Measurements from ENCODE around the gene ZBTB21.

Gene ZBTB21

DNA sequence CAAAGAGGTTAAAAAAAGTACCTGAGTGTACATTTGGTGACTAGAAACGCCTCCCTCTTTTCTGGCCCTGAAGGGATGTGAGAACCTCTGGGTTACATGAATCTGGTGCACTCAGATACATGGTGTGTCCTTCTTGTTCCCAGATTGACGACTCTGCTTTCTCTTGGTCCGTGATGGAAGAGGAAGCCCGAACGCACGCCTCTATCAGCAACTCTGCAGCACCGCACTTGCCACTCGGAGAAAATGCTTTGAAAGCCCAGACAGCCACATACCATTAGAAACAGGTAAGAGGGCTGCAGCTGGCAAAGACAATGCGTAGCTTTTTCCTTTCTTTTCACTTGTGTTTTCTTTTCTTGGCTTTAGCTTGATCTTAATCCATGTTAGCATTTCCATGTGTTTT is 21.1 kb upstream of the ZBTB21 start:
- no peak for ATAC-seq

DNA sequence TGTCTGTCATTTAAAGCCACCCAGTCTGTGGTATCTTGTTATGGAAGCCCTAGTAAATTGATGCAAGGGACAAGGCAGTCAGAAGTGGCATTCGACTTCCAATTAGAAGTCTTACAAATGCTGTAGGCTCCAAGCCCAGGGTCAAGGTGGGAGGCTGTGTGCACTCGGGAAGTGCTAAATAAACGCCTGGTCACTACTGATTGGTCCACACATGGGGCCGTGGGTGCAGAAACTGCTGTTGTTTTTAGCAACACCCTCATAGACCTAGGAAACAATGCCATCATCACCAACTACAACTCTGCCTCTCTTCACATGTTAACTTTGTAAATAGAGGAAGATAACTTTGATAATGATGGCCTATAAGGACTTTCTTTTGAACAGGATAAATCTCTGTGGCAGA is 20.2 kb upstream of the ZBTB21 start:
- TF ChIP-seq ZC3H10 (CRISPR knock-in tag; IDR thresholded peaks at IDR 0.05), result no peak
- no peak for TF ChIP-seq SNAI2 (CRISPR knock-in tag; IDR thresholded peaks at IDR 0.05)
- TF ChIP-seq TOX (CRISPR knock-in tag; IDR thresholded peaks at IDR 0.05; ENCODE audit: borderline replicate concordance), result no peak
- TF ChIP-seq CSDC2 (CRISPR knock-in tag; IDR thresholded peaks at IDR 0.05), result no peak
- TF ChIP-seq PPARA (CRISPR knock-in tag; IDR thresholded peaks at IDR 0.05; ENCODE audit: borderline replicate concordance), result no peak
- TF ChIP-seq ZNF8 (CRISPR knock-in tag; IDR thresholded peaks at IDR 0.05), result no peak
- TF ChIP-seq ZFP30 (CRISPR knock-in tag; IDR thresholded peaks at IDR 0.05), result no peak
- no peak for TF ChIP-seq OSR1 (CRISPR knock-in tag; IDR thresholded peaks at IDR 0.05)
- no peak for TF ChIP-seq ISL1 (CRISPR knock-in tag; IDR thresholded peaks at IDR 0.05)
- TF ChIP-seq BACH2 (CRISPR knock-in tag; IDR thresholded peaks at IDR 0.05; ENCODE audit: borderline replicate concordance), result no peak
- TF ChIP-seq, protein P1, sequence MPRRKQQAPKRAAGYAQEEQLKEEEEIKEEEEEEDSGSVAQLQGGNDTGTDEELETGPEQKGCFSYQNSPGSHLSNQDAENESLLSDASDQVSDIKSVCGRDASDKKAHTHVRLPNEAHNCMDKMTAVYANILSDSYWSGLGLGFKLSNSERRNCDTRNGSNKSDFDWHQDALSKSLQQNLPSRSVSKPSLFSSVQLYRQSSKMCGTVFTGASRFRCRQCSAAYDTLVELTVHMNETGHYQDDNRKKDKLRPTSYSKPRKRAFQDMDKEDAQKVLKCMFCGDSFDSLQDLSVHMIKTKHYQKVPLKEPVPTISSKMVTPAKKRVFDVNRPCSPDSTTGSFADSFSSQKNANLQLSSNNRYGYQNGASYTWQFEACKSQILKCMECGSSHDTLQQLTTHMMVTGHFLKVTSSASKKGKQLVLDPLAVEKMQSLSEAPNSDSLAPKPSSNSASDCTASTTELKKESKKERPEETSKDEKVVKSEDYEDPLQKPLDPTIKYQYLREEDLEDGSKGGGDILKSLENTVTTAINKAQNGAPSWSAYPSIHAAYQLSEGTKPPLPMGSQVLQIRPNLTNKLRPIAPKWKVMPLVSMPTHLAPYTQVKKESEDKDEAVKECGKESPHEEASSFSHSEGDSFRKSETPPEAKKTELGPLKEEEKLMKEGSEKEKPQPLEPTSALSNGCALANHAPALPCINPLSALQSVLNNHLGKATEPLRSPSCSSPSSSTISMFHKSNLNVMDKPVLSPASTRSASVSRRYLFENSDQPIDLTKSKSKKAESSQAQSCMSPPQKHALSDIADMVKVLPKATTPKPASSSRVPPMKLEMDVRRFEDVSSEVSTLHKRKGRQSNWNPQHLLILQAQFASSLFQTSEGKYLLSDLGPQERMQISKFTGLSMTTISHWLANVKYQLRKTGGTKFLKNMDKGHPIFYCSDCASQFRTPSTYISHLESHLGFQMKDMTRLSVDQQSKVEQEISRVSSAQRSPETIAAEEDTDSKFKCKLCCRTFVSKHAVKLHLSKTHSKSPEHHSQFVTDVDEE (CRISPR knock-in tag; IDR thresholded peaks at IDR 0.05), result no peak
- no peak for TF ChIP-seq ESRRG (CRISPR knock-in tag; IDR thresholded peaks at IDR 0.05)
- TF ChIP-seq, protein P2, sequence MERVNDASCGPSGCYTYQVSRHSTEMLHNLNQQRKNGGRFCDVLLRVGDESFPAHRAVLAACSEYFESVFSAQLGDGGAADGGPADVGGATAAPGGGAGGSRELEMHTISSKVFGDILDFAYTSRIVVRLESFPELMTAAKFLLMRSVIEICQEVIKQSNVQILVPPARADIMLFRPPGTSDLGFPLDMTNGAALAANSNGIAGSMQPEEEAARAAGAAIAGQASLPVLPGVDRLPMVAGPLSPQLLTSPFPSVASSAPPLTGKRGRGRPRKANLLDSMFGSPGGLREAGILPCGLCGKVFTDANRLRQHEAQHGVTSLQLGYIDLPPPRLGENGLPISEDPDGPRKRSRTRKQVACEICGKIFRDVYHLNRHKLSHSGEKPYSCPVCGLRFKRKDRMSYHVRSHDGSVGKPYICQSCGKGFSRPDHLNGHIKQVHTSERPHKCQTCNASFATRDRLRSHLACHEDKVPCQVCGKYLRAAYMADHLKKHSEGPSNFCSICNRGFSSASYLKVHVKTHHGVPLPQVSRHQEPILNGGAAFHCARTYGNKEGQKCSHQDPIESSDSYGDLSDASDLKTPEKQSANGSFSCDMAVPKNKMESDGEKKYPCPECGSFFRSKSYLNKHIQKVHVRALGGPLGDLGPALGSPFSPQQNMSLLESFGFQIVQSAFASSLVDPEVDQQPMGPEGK (CRISPR knock-in tag; IDR thresholded peaks at IDR 0.05; ENCODE audit: borderline replicate concordance), result no peak

More for the DNA sequence above, 21.1 kb upstream of the ZBTB21 start:
- TF ChIP-seq GLIS3 (CRISPR knock-in tag; IDR thresholded peaks at IDR 0.05), result no peak
- TF ChIP-seq SNAI2 (CRISPR knock-in tag; IDR thresholded peaks at IDR 0.05), result no peak
- TF ChIP-seq, protein P1 (CRISPR knock-in tag; IDR thresholded peaks at IDR 0.05), result no peak
- no peak for TF ChIP-seq ZNF8 (CRISPR knock-in tag; IDR thresholded peaks at IDR 0.05)
- TF ChIP-seq CSDC2 (CRISPR knock-in tag; IDR thresholded peaks at IDR 0.05), result no peak
- no peak for TF ChIP-seq ISL1 (CRISPR knock-in tag; IDR thresholded peaks at IDR 0.05)
- TF ChIP-seq, protein P3, sequence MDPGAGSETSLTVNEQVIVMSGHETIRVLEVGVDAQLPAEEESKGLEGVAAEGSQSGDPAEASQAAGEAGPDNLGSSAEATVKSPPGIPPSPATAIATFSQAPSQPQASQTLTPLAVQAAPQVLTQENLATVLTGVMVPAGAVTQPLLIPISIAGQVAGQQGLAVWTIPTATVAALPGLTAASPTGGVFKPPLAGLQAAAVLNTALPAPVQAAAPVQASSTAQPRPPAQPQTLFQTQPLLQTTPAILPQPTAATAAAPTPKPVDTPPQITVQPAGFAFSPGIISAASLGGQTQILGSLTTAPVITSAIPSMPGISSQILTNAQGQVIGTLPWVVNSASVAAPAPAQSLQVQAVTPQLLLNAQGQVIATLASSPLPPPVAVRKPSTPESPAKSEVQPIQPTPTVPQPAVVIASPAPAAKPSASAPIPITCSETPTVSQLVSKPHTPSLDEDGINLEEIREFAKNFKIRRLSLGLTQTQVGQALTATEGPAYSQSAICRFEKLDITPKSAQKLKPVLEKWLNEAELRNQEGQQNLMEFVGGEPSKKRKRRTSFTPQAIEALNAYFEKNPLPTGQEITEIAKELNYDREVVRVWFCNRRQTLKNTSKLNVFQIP (CRISPR knock-in tag; IDR thresholded peaks at IDR 0.05; ENCODE audit: borderline replicate concordance, low read depth), result no peak
- TF ChIP-seq, protein P2 (CRISPR knock-in tag; IDR thresholded peaks at IDR 0.05; ENCODE audit: borderline replicate concordance), result no peak

DNA sequence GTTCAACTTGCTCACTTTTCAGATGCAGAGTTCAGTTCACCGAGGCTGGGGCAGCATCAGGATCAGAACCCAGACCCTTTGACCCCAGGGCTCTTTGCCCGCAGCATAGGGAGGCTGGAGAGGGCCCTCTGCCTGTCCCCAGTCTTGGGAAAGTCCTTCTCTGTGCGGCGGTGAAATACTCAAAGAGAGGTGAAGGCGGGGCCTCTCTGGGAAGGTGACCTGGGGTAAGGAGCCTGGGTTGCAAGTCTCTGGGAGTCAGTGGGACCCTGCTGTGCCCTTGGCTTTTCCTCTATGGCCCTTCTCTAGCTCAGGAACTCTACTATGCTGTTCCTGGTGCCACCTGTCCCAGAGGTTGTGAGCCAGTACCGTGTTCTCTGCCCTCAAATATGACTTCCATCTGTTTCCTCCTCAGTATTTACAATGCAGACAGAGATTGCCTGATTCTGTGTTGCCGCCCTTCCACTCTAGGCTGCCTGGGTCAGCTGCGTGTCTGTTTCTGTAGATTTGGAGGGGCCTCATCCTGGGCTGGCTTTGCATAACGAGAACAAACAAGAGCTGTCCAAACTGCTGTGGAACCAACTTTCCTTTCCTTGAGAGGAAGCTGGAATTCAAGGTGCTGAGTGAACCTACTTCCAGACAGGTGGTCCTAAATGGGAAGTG is 18.7 kb upstream of the ZBTB21 start:
- ATAC-seq, result no peak
- no peak for TF ChIP-seq CSDC2 (CRISPR knock-in tag; IDR thresholded peaks at IDR 0.05)
- no peak for TF ChIP-seq SNAI2 (CRISPR knock-in tag; IDR thresholded peaks at IDR 0.05)
- TF ChIP-seq, protein P4, sequence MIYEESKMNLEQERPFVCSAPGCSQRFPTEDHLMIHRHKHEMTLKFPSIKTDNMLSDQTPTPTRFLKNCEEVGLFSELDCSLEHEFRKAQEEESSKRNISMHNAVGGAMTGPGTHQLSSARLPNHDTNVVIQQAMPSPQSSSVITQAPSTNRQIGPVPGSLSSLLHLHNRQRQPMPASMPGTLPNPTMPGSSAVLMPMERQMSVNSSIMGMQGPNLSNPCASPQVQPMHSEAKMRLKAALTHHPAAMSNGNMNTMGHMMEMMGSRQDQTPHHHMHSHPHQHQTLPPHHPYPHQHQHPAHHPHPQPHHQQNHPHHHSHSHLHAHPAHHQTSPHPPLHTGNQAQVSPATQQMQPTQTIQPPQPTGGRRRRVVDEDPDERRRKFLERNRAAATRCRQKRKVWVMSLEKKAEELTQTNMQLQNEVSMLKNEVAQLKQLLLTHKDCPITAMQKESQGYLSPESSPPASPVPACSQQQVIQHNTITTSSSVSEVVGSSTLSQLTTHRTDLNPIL (CRISPR knock-in tag; IDR thresholded peaks at IDR 0.05; ENCODE audit: low read depth), result no peak
- TF ChIP-seq TCF4 (CRISPR knock-in tag; IDR thresholded peaks at IDR 0.05; ENCODE audit: borderline replicate concordance), result no peak
- no peak for TF ChIP-seq PPARA (CRISPR knock-in tag; IDR thresholded peaks at IDR 0.05; ENCODE audit: borderline replicate concordance)
- TF ChIP-seq ZFP30 (CRISPR knock-in tag; IDR thresholded peaks at IDR 0.05), result no peak

More for the DNA sequence above, 20.2 kb upstream of the ZBTB21 start:
- no peak for ATAC-seq
